Liver (tissue), 9 donors: ENCODE data around the gene CREBBP. TPM values are rescaled to one million over a fixed set of nuclear protein-coding genes. Genes with fewer than 3 reads are reported as not detected.

ENCODE experiments used
- DNase-seq: peaks from one replicate; pipeline ENCODE4 v3.0.0-alpha.2; 2017; ENCODE audit warnings: low spot score
- H3K27ac ChIP-seq, 2 donors: one replicate each; pipeline ENCODE4 v1.7.0; 2013; ENCODE audit warnings: inconsistent platforms in 2 of 2, low read length in 2 of 2, control low read depth in 1 of 2, low read depth in 1 of 2, mild to moderate bottlenecking in 1 of 2
- H3K27me3 ChIP-seq, 4 donors: one replicate each; pipeline versions ENCODE4 v1.6.1 to v1.7.0; 2013; ENCODE audit warnings: low read length in 3 of 4, inconsistent platforms in 1 of 4, mild to moderate bottlenecking in 1 of 4, moderate library complexity in 1 of 4; ENCODE audit not compliant: control insufficient read depth in 4 of 4, insufficient read depth in 4 of 4
- H3K36me3 ChIP-seq, 4 donors: one replicate each; pipeline versions ENCODE4 v1.6.1 to v1.7.0; 2013; ENCODE audit warnings: low read length in 3 of 4, mild to moderate bottlenecking in 3 of 4, low read depth in 1 of 4, moderate library complexity in 1 of 4; ENCODE audit not compliant: control insufficient read depth in 4 of 4, insufficient read depth in 3 of 4
- H3K4me1 ChIP-seq, 4 donors: one replicate each; pipeline versions ENCODE4 v1.6.1 to v1.7.0; 2013; ENCODE audit warnings: low read length in 3 of 4, mild to moderate bottlenecking in 3 of 4, moderate library complexity in 1 of 4; ENCODE audit not compliant: control insufficient read depth in 4 of 4, insufficient read depth in 4 of 4
- H3K4me3 ChIP-seq, 3 donors: one replicate each; pipeline versions ENCODE4 v1.6.1 to v1.7.0; 2013; ENCODE audit warnings: low read length in 3 of 3, control low read depth in 1 of 3, low read depth in 1 of 3, mild to moderate bottlenecking in 1 of 3
- H3K9ac ChIP-seq, 2 donors: one replicate each; pipeline ENCODE4 v1.7.0; 2013; ENCODE audit warnings: low read length in 2 of 2, mild to moderate bottlenecking in 2 of 2, moderate library complexity in 2 of 2, control low read depth in 1 of 2, low read depth in 1 of 2
- H3K9me3 ChIP-seq, 4 donors: one replicate each; pipeline versions ENCODE4 v1.6.1 to v1.7.0; 2013; ENCODE audit warnings: low read length in 3 of 4; ENCODE audit not compliant: control insufficient read depth in 4 of 4
- EGR1 ChIP-seq, 2 donors: IDR thresholded peaks; 2 replicates each; pipeline ENCODE4 v1.6.1; 2016 to 2018; ENCODE audit warnings: antibody characterized with exemption in 2 of 2, low read depth in 2 of 2
- FOXA2 ChIP-seq: IDR thresholded peaks from 2 replicates; pipeline ENCODE4 v1.6.1; 2016; ENCODE audit warnings: antibody characterized with exemption
- GABPA ChIP-seq, 2 donors: IDR thresholded peaks in 1 of 2; conservative IDR thresholded peaks in 1 of 2; 2 replicates each; pipeline ENCODE4 v1.6.1; 2016; ENCODE audit warnings: antibody characterized with exemption in 2 of 2, mild to moderate bottlenecking in 1 of 2, moderate library complexity in 1 of 2
- HNF4A ChIP-seq, 2 donors: conservative IDR thresholded peaks; 2 replicates each; pipeline ENCODE4 v1.6.1; 2016; ENCODE audit warnings: antibody characterized with exemption in 2 of 2, mild to moderate bottlenecking in 2 of 2
- HNF4G ChIP-seq: IDR thresholded peaks from 2 replicates; pipeline ENCODE4 v1.6.1; 2016; ENCODE audit warnings: antibody characterized with exemption
- JUND ChIP-seq, 2 donors: IDR thresholded peaks; 2 replicates each; pipeline ENCODE4 v1.6.1; 2016; ENCODE audit warnings: antibody characterized with exemption in 2 of 2
- RAD21 ChIP-seq, 2 donors: IDR thresholded peaks; 2 replicates each; pipeline ENCODE4 v1.6.1; 2016; ENCODE audit warnings: antibody characterized with exemption in 2 of 2, mild to moderate bottlenecking in 2 of 2
- SP1 ChIP-seq: IDR thresholded peaks from 2 replicates; pipeline ENCODE4 v1.6.1; 2018; ENCODE audit warnings: antibody characterized with exemption, mild to moderate bottlenecking
- TAF1 ChIP-seq: conservative IDR thresholded peaks from 2 replicates; pipeline ENCODE4 v1.6.1; 2016; ENCODE audit warnings: antibody characterized with exemption, mild to moderate bottlenecking
- ZBTB33 ChIP-seq: IDR thresholded peaks from 2 replicates; pipeline ENCODE4 v1.6.1; 2016; ENCODE audit warnings: antibody characterized with exemption
- WGBS: extraction: QIAGEN DNeasy Blood & Tissue Kit; methylation state at CpG from one replicate; pipeline ENCODE4 v1.1.7; 2013; 5-methylcytosine and 5-hydroxymethylcytosine counted together
- polyA plus RNA-seq, 2 donors: library from polyadenylated mRNA; stranded (reverse) in 1 of 2; unstranded in 1 of 2; fragments of 200-250 nt in 1 of 2; fragments of >200 nt in 1 of 2; fragmentation: Nextera tagmentation in 1 of 2; extraction: Ambion mirVana in 1 of 2; gene quantifications; one replicate each; pipeline versions ENCODE4 v1.2.1 to v1.2.3, GENCODE V29; 2013 to 2015
- total RNA-seq, 2 donors: library from RNA; depleted of rRNA; stranded (reverse); fragments of >200 nt; gene quantifications; one replicate each; pipeline ENCODE4 v1.2.3, GENCODE V29; 2014
- TF ChIP-seq, protein P1 (sequence below): IDR thresholded peaks from 2 replicates; pipeline ENCODE4 v1.6.1; 2016; ENCODE audit warnings: antibody characterized with exemption
- TF ChIP-seq, protein P2 (sequence below): fragments of 150-350 bp; IDR thresholded peaks from 2 replicates; pipeline ENCODE4 v1.5.1; 2017; ENCODE audit warnings: improper control_type of control experiment, low read depth, low read length; ENCODE audit not compliant: missing input control
- TF ChIP-seq, protein P3 (sequence below): IDR thresholded peaks from 2 replicates; pipeline ENCODE4 v1.6.1; 2016; ENCODE audit warnings: antibody characterized with exemption
- donor health status: healthy.
- donor health status: healthy.
- donor health status: healthy.
- donor health status: healthy.
- donor health status: healthy.

The CREBBP gene
- total and polyA plus RNA-seq, 4 donors = 7.0 to 25.8 (median 19.5) TPM

- 96% methylated on average over 12 of the region's 12 CpGs for WGBS
- no peak for DNase-seq
- Histone ChIP-seq H3K4me1 (peaks cover 0 to 5% (median 4%) of the 10 kb centered on the region in 4 donors), H3K9me3 (no peaks in the 10 kb centered on the region), H3K27ac (no peak overlapping the region), H3K36me3 (peaks cover 5 to 29% (median 23%) of the 10 kb centered on the region in 4 donors), H3K4me3 (no peak overlapping the region), H3K27me3 (no peaks in the 10 kb centered on the region), H3K9ac (no peak overlapping the region)
- no peak for TF ChIP-seq ZBTB33
- TF ChIP-seq, protein P1, sequence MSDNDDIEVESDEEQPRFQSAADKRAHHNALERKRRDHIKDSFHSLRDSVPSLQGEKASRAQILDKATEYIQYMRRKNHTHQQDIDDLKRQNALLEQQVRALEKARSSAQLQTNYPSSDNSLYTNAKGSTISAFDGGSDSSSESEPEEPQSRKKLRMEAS = no peak
- no peak for TF ChIP-seq TAF1
- TF ChIP-seq HNF4G = no peak
- TF ChIP-seq, protein P2, sequence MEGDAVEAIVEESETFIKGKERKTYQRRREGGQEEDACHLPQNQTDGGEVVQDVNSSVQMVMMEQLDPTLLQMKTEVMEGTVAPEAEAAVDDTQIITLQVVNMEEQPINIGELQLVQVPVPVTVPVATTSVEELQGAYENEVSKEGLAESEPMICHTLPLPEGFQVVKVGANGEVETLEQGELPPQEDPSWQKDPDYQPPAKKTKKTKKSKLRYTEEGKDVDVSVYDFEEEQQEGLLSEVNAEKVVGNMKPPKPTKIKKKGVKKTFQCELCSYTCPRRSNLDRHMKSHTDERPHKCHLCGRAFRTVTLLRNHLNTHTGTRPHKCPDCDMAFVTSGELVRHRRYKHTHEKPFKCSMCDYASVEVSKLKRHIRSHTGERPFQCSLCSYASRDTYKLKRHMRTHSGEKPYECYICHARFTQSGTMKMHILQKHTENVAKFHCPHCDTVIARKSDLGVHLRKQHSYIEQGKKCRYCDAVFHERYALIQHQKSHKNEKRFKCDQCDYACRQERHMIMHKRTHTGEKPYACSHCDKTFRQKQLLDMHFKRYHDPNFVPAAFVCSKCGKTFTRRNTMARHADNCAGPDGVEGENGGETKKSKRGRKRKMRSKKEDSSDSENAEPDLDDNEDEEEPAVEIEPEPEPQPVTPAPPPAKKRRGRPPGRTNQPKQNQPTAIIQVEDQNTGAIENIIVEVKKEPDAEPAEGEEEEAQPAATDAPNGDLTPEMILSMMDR = no peak
- TF ChIP-seq, protein P3, sequence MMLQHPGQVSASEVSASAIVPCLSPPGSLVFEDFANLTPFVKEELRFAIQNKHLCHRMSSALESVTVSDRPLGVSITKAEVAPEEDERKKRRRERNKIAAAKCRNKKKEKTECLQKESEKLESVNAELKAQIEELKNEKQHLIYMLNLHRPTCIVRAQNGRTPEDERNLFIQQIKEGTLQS = no peak
- TF ChIP-seq GABPA (IDR thresholded peaks at IDR 0.05 in 1 of 2, conservative IDR thresholded peaks at IDR 0.05 in 1 of 2) = no peak
- TF ChIP-seq FOXA2 = no peak
These were observed 95.1 kb downstream of the CREBBP start for GRCh38 chr16:3785413-3785812.

DNA sequence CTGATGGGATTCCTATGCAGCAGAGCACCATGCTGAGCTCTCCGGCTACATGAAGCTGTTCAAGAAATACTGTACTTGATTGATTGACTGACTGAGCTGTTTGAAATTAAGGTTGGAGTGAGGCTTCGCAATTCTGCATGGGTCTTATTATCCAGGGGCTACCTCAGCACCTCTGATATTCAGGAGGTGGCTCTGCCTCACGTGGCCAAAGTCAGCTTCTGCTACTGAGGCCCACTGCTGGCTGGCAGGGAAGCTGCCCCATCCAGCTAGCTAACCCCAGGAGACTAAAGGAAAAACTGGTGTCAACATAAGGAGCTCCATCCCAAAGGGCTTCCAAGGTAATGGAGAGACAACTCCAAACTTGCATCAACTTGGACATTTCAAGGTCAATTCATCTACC, 97.0 kb downstream of the CREBBP start:
- no peak for DNase-seq
- TF ChIP-seq, protein P3 = no peak
- TF ChIP-seq RAD21 (IDR thresholded peaks at IDR 0.05) (no peak), TAF1 (no peak), ZBTB33 (no peak), GABPA (IDR thresholded peaks at IDR 0.05 in 1 of 2, conservative IDR thresholded peaks at IDR 0.05 in 1 of 2) (no peak), EGR1 (IDR thresholded peaks at IDR 0.05; ENCODE audit: low read depth in 2 of 2) (no peak), JUND (IDR thresholded peaks at IDR 0.05) (no peak), HNF4A (conservative IDR thresholded peaks at IDR 0.05) (no peak), SP1 (no peak), FOXA2 (no peak)
- H3K4me1 ChIP-seq = peaks cover 0 to 2% (median 0%) of the 10 kb centered on the region in 4 donors
- WGBS = 91% methylated on average over 3 of the region's 3 CpGs
- no peak overlapping the region for H3K4me3 ChIP-seq
- H3K9me3 ChIP-seq = no peaks in the 10 kb centered on the region
- H3K9ac ChIP-seq = no peak overlapping the region
- no peaks in the 10 kb centered on the region for H3K27me3 ChIP-seq
- no peak overlapping the region for H3K27ac ChIP-seq
- peaks cover 11 to 41% (median 32%) of the 10 kb centered on the region in 4 donors for H3K36me3 ChIP-seq
